Effector CD4-positive, alpha-beta T cell (primary cell): ENCODE results near the gene ZBTB24.

Source experiments
- DNase-seq: peaks from one replicate; pipeline ENCODE4 v3.0.0-alpha.2; 2020

ZBTB24 gene

GRCh38 chr6:109449064-109449794, 33.8 kb downstream of the ZBTB24 start:
- DNase-seq: no peak

- DNase-seq: no peak
These were observed 34.4 kb downstream of the ZBTB24 start for GRCh38 chr6:109448615-109449014.

GRCh38 chr6:109447878-109448555, 35.0 kb downstream of the ZBTB24 start:
- DNase-seq: no peak

- no peak for DNase-seq
These were observed 35.9 kb downstream of the ZBTB24 start for GRCh38 chr6:109447087-109447486.

- no peak for DNase-seq
These were observed 36.5 kb downstream of the ZBTB24 start for GRCh38 chr6:109446541-109446940.

GRCh38 chr6:109446072-109446471, 36.9 kb downstream of the ZBTB24 start:
- no peak for DNase-seq

- no peak for DNase-seq
These were observed 37.6 kb downstream of the ZBTB24 start for GRCh38 chr6:109445382-109445781.

GRCh38 chr6:109443425-109443950, 39.5 kb downstream of the ZBTB24 start:
- no peak for DNase-seq

GRCh38 chr6:109442393-109442924, 40.6 kb downstream of the ZBTB24 start:
- no peak for DNase-seq

- DNase-seq: peak; percentile 39
These were observed 41.8 kb downstream of the ZBTB24 start for GRCh38 chr6:109441069-109441816.

GRCh38 chr6:109440331-109441068, 42.5 kb downstream of the ZBTB24 start, which contains the start of the genes PPIL6 and SMPD2:
PPIL6 (minus strand) TSS chr6:109440628; CDS start chr6:109440590, 38 bp downstream.
SMPD2 (plus strand) TSS chr6:109440724; CDS start chr6:109441122, 398 bp downstream.
- DNase-seq: peak; percentile 63

- no peak for DNase-seq
These were observed 47.0 kb downstream of the ZBTB24 start for GRCh38 chr6:109436041-109436440.

- DNase-seq: no peak
These were observed 48.6 kb downstream of the ZBTB24 start for GRCh38 chr6:109434456-109434855.

- DNase-seq: no peak
These were observed 53.5 kb downstream of the ZBTB24 start for GRCh38 chr6:109429496-109429895.

- no peak for DNase-seq
These were observed 54.0 kb downstream of the ZBTB24 start for GRCh38 chr6:109428889-109429477.

- DNase-seq: no peak
These were observed 58.1 kb downstream of the ZBTB24 start for GRCh38 chr6:109424946-109425345.

GRCh38 chr6:109421184-109421583, 61.8 kb downstream of the ZBTB24 start:
- no peak for DNase-seq

- no peak for DNase-seq
These were observed 62.3 kb downstream of the ZBTB24 start for GRCh38 chr6:109420751-109421150.

- no peak for DNase-seq
These were observed 65.4 kb downstream of the ZBTB24 start for GRCh38 chr6:109417646-109418045.
